ENCODE data around the gene SIPA1L3. TPM values are rescaled to one million over a fixed set of nuclear protein-coding genes. Genes with fewer than 3 reads are reported as not detected.

SIPA1L3 gene
- total and polyA plus RNA-seq, 2 experiments from 2014 or later, result 15.7 to 54.1 TPM

DNA sequence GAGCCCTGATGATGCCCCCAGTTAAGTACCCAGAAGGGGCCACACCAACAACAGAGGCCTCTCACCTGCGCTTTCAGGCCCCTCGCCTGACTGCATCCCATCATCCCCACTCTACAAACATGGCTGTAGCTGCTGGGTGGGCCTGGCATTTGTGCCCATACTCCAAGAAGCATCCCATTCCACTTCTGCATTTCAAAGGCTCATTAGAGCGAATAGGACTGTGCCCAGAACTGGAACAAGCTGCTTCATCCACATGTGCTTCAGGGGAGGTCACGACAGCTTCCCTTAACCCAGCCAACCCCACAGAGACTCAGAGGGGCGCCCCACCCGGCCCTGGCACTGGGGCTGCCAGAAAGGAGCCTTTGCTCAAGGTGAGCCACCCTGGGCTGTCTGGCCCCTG, 156.9 kb downstream of the SIPA1L3 start:
- TF ChIP-seq JUNB (IDR thresholded peaks at IDR 0.05; ENCODE audit: unreplicated experiment) (no peak), ZNF114 (CRISPR knock-in tag; IDR thresholded peaks at IDR 0.05) (no peak), CREB1 (CRISPR knock-in tag; IDR thresholded peaks at IDR 0.05; ENCODE audit: low read depth) (no peak), STAT1 (IDR thresholded peaks at IDR 0.05; ENCODE audit: unreplicated experiment) (no peak), ZNF331 (CRISPR knock-in tag; IDR thresholded peaks at IDR 0.05; ENCODE audit: low read depth) (no peak), EZH2phosphoT487 (IDR thresholded peaks at IDR 0.05; ENCODE audit: unreplicated experiment) (no peak), NANOG (IDR thresholded peaks at IDR 0.05; ENCODE audit: borderline replicate concordance) (no peak), EZH2 (IDR thresholded peaks at IDR 0.05; ENCODE audit: low read depth, unreplicated experiment) (no peak), POLR2AphosphoS5 (IDR thresholded peaks at IDR 0.05; ENCODE audit: low read depth) (no peak)
- TF ChIP-seq, protein P1, sequence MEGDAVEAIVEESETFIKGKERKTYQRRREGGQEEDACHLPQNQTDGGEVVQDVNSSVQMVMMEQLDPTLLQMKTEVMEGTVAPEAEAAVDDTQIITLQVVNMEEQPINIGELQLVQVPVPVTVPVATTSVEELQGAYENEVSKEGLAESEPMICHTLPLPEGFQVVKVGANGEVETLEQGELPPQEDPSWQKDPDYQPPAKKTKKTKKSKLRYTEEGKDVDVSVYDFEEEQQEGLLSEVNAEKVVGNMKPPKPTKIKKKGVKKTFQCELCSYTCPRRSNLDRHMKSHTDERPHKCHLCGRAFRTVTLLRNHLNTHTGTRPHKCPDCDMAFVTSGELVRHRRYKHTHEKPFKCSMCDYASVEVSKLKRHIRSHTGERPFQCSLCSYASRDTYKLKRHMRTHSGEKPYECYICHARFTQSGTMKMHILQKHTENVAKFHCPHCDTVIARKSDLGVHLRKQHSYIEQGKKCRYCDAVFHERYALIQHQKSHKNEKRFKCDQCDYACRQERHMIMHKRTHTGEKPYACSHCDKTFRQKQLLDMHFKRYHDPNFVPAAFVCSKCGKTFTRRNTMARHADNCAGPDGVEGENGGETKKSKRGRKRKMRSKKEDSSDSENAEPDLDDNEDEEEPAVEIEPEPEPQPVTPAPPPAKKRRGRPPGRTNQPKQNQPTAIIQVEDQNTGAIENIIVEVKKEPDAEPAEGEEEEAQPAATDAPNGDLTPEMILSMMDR (conservative IDR thresholded peaks at IDR 0.05; ENCODE audit: low read depth in 2 of 2), result no peak
- TF ChIP-seq, protein P2, sequence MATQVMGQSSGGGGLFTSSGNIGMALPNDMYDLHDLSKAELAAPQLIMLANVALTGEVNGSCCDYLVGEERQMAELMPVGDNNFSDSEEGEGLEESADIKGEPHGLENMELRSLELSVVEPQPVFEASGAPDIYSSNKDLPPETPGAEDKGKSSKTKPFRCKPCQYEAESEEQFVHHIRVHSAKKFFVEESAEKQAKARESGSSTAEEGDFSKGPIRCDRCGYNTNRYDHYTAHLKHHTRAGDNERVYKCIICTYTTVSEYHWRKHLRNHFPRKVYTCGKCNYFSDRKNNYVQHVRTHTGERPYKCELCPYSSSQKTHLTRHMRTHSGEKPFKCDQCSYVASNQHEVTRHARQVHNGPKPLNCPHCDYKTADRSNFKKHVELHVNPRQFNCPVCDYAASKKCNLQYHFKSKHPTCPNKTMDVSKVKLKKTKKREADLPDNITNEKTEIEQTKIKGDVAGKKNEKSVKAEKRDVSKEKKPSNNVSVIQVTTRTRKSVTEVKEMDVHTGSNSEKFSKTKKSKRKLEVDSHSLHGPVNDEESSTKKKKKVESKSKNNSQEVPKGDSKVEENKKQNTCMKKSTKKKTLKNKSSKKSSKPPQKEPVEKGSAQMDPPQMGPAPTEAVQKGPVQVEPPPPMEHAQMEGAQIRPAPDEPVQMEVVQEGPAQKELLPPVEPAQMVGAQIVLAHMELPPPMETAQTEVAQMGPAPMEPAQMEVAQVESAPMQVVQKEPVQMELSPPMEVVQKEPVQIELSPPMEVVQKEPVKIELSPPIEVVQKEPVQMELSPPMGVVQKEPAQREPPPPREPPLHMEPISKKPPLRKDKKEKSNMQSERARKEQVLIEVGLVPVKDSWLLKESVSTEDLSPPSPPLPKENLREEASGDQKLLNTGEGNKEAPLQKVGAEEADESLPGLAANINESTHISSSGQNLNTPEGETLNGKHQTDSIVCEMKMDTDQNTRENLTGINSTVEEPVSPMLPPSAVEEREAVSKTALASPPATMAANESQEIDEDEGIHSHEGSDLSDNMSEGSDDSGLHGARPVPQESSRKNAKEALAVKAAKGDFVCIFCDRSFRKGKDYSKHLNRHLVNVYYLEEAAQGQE (IDR thresholded peaks at IDR 0.05; ENCODE audit: unreplicated experiment), result no peak
- TF ChIP-seq, protein P3, sequence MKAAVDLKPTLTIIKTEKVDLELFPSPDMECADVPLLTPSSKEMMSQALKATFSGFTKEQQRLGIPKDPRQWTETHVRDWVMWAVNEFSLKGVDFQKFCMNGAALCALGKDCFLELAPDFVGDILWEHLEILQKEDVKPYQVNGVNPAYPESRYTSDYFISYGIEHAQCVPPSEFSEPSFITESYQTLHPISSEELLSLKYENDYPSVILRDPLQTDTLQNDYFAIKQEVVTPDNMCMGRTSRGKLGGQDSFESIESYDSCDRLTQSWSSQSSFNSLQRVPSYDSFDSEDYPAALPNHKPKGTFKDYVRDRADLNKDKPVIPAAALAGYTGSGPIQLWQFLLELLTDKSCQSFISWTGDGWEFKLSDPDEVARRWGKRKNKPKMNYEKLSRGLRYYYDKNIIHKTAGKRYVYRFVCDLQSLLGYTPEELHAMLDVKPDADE (IDR thresholded peaks at IDR 0.05), result no peak
- TF ChIP-seq, protein P4, sequence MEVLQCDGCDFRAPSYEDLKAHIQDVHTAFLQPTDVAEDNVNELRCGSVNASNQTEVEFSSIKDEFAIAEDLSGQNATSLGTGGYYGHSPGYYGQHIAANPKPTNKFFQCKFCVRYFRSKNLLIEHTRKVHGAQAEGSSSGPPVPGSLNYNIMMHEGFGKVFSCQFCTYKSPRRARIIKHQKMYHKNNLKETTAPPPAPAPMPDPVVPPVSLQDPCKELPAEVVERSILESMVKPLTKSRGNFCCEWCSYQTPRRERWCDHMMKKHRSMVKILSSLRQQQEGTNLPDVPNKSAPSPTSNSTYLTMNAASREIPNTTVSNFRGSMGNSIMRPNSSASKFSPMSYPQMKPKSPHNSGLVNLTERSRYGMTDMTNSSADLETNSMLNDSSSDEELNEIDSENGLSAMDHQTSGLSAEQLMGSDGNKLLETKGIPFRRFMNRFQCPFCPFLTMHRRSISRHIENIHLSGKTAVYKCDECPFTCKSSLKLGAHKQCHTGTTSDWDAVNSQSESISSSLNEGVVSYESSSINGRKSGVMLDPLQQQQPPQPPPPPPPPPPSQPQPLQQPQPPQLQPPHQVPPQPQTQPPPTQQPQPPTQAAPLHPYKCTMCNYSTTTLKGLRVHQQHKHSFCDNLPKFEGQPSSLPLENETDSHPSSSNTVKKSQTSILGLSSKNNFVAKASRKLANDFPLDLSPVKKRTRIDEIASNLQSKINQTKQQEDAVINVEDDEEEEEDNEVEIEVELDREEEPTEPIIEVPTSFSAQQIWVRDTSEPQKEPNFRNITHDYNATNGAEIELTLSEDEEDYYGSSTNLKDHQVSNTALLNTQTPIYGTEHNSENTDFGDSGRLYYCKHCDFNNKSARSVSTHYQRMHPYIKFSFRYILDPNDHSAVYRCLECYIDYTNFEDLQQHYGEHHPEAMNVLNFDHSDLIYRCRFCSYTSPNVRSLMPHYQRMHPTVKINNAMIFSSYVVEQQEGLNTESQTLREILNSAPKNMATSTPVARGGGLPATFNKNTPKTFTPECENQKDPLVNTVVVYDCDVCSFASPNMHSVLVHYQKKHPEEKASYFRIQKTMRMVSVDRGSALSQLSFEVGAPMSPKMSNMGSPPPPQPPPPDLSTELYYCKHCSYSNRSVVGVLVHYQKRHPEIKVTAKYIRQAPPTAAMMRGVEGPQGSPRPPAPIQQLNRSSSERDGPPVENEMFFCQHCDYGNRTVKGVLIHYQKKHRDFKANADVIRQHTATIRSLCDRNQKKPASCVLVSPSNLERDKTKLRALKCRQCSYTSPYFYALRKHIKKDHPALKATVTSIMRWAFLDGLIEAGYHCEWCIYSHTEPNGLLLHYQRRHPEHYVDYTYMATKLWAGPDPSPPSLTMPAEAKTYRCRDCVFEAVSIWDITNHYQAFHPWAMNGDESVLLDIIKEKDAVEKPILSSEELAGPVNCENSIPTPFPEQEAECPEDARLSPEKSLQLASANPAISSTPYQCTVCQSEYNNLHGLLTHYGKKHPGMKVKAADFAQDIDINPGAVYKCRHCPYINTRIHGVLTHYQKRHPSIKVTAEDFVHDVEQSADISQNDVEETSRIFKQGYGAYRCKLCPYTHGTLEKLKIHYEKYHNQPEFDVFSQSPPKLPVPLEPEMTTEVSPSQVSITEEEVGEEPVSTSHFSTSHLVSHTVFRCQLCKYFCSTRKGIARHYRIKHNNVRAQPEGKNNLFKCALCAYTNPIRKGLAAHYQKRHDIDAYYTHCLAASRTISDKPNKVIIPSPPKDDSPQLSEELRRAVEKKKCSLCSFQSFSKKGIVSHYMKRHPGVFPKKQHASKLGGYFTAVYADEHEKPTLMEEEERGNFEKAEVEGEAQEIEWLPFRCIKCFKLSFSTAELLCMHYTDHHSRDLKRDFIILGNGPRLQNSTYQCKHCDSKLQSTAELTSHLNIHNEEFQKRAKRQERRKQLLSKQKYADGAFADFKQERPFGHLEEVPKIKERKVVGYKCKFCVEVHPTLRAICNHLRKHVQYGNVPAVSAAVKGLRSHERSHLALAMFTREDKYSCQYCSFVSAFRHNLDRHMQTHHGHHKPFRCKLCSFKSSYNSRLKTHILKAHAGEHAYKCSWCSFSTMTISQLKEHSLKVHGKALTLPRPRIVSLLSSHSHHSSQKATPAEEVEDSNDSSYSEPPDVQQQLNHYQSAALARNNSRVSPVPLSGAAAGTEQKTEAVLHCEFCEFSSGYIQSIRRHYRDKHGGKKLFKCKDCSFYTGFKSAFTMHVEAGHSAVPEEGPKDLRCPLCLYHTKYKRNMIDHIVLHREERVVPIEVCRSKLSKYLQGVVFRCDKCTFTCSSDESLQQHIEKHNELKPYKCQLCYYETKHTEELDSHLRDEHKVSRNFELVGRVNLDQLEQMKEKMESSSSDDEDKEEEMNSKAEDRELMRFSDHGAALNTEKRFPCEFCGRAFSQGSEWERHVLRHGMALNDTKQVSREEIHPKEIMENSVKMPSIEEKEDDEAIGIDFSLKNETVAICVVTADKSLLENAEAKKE (CRISPR knock-in tag; IDR thresholded peaks at IDR 0.05), result no peak
- no peaks in the 10 kb centered on the region for H3K9me3 Mint-ChIP-seq
- no peaks in the 10 kb centered on the region for H3F3A ChIP-seq (replicated peaks; ENCODE audit: low read depth)
- H3K27ac ChIP-seq (ENCODE audit: low read depth), result no peak overlapping the region
- no peaks in the 10 kb centered on the region for H3K36me3 Mint-ChIP-seq (ENCODE audit: low read depth)
- no peak overlapping the region for H3K4me3 ChIP-seq
- H3K27me3 ChIP-seq (ENCODE audit: insufficient read depth), result no peaks in the 10 kb centered on the region
- H4K20me1 ChIP-seq (replicated peaks; ENCODE audit: insufficient read depth), result peaks cover 10% of the 10 kb centered on the region; the same call in 1 of the 2 replicates
- H2AFZ ChIP-seq, result no peak overlapping the region
- no peak for DNase-seq (ENCODE audit: low spot score)
- no peak overlapping the region for H3K4me2 ChIP-seq
- H3K4me3 Mint-ChIP-seq, result no peak overlapping the region
- H3K9me2 ChIP-seq (ENCODE audit: insufficient read depth), result no peaks in the 10 kb centered on the region
- H3K27ac Mint-ChIP-seq, result no peak overlapping the region
- H3K4me1 ChIP-seq (ENCODE audit: insufficient read depth), result no peaks in the 10 kb centered on the region; the same call in 1 of the 2 replicates
- peaks cover 6% of the 10 kb centered on the region for H3K27me3 Mint-ChIP-seq (ENCODE audit: insufficient read depth, low read depth, poor library complexity)
- no peak for ATAC-seq
- H3K79me2 ChIP-seq (replicated peaks; ENCODE audit: insufficient read depth), result peaks cover 22% of the 10 kb centered on the region
- no peaks in the 10 kb centered on the region for H3K36me3 ChIP-seq (ENCODE audit: insufficient read depth)
- peaks cover 8% of the 10 kb centered on the region for H3K4me1 Mint-ChIP-seq

All from GM23338 (cell line).